H1 (cell line): ENCODE measurements around the gene NDUFV1. TPM values are rescaled to one million over a fixed set of nuclear protein-coding genes. Genes with fewer than 3 reads are reported as not detected.

Experiments
- CTCF ChIA-PET: fragments of 300-600 bp; sonication (Branson Sonifier 250); formaldehyde crosslinking; loops from one replicate; lab custom pipeline; 2021; ENCODE audit not compliant: partially characterized antibody; lab: Charles Lee
- POLR2A ChIA-PET: fragments of 300-600 bp; sonication (Branson Sonifier 250); formaldehyde crosslinking; loops from one replicate; lab custom pipeline; 2021; ENCODE audit warnings: inconsistent platforms; ENCODE audit not compliant: partially characterized antibody; lab: Charles Lee
- DNase-seq, 2 experiments: peaks; one replicate each; pipeline versions ENCODE4 v3.0.0 to v3.0.0-alpha.2; 2010 to 2022; ENCODE audit warnings: low spot score in 2 of 2, low read depth in 1 of 2, mixed read lengths in 1 of 2
- FAIRE-seq: peaks from 2 replicates; lab custom pipeline; 2011; peaks lifted over from hg19 to GRCh38; lab: Jason Lieb, UNC
- H2AFZ ChIP-seq: 2 replicates; pipeline ENCODE4 v1.8.1; 2012; ENCODE audit warnings: low read length, inconsistent platforms
- H2AK5ac ChIP-seq: 2 replicates; pipeline ENCODE4 v1.6.1; 2013; ENCODE audit warnings: low read depth, low read length
- H2BK120ac ChIP-seq: replicated peaks from 2 replicates; pipeline ENCODE3; 2013; ENCODE audit warnings: low read depth, low read length, inconsistent platforms
- H2BK12ac ChIP-seq: 2 replicates; pipeline ENCODE4 v1.6.1; 2013; ENCODE audit warnings: low read depth, low read length
- H2BK15ac ChIP-seq: 2 replicates; pipeline ENCODE4 v1.6.1; 2013; ENCODE audit warnings: low read length
- H2BK20ac ChIP-seq: 2 replicates; pipeline ENCODE4 v1.6.1; 2013; ENCODE audit warnings: low read length
- H2BK5ac ChIP-seq: 2 replicates; pipeline ENCODE4 v1.6.1; 2013; ENCODE audit warnings: low read depth, low read length
- H3K14ac ChIP-seq: 2 replicates; pipeline ENCODE4 v1.6.1; 2013; ENCODE audit warnings: inconsistent platforms; ENCODE audit not compliant: insufficient read length
- H3K18ac ChIP-seq: 2 replicates; pipeline ENCODE4 v1.6.1; 2013; ENCODE audit warnings: low read length; ENCODE audit errors: extremely low read depth
- H3K23ac ChIP-seq: 2 replicates; pipeline ENCODE4 v1.6.1; 2013; ENCODE audit warnings: inconsistent platforms; ENCODE audit not compliant: insufficient read length
- H3K23me2 ChIP-seq: 2 replicates; pipeline ENCODE4 v1.6.1; 2013; ENCODE audit warnings: low read depth, low read length
- H3K27ac ChIP-seq: 2 replicates; pipeline ENCODE4 v1.6.1; 2011; ENCODE audit warnings: low read depth, low read length, inconsistent platforms
- H3K27me3 ChIP-seq, 4 experiments: replicated peaks in 1 of 4; 1 replicate in 1 of 4; 2 replicates in 3 of 4; pipeline versions ENCODE4 v1.6.1 to v1.8.1; 2011 to 2013; ENCODE audit warnings: low read length in 3 of 4, mild to moderate bottlenecking in 3 of 4, inconsistent platforms in 2 of 4, mixed read lengths in 2 of 4, moderate library complexity in 1 of 4; ENCODE audit not compliant: control insufficient read depth in 3 of 4, insufficient read depth in 3 of 4; ENCODE audit errors: extremely low read depth in 1 of 4
- H3K36me3 ChIP-seq, 4 experiments: 2 replicates each; pipeline versions ENCODE4 v1.6.1 to v1.8.1; 2011 to 2013; ENCODE audit warnings: mild to moderate bottlenecking in 4 of 4, low read length in 3 of 4, moderate library complexity in 2 of 4, control low read depth in 1 of 4, inconsistent platforms in 1 of 4; ENCODE audit not compliant: insufficient read depth in 4 of 4, control insufficient read depth in 2 of 4
- H3K4ac ChIP-seq: replicated peaks from 2 replicates; pipeline ENCODE3; 2013; ENCODE audit warnings: low read length, low read depth, mixed read lengths, inconsistent platforms; ENCODE audit not compliant: insufficient read length
- H3K4me1 ChIP-seq, 4 experiments: replicated peaks in 1 of 4; 1 replicate in 1 of 4; 2 replicates in 3 of 4; pipeline versions ENCODE4 v1.6.1 to v1.8.1; 2011 to 2013; ENCODE audit warnings: low read length in 3 of 4, inconsistent platforms in 2 of 4, mixed read lengths in 1 of 4; ENCODE audit not compliant: insufficient read depth in 4 of 4, control insufficient read depth in 3 of 4
- H3K4me2 ChIP-seq, 2 experiments: 2 replicates each; pipeline versions ENCODE4 v1.6.1 to v1.8.1; 2011 to 2013; ENCODE audit warnings: low read depth in 2 of 2, low read length in 2 of 2, control low read depth in 1 of 2, inconsistent platforms in 1 of 2, mild to moderate bottlenecking in 1 of 2; ENCODE audit not compliant: insufficient read depth in 1 of 2
- H3K4me3 ChIP-seq, 4 experiments: fragments of 200-600, 300-600 bp in 1 of 4; sonication (generic), shearing (Covaris generic), sonication (Bioruptor Twin) in 1 of 4; 2 replicates each; pipeline versions ENCODE4 v1.5.1 to v1.8.1; 2011 to 2016; ENCODE audit warnings: low read length in 4 of 4, low read depth in 3 of 4, control low read depth in 2 of 4, inconsistent platforms in 2 of 4, mild to moderate bottlenecking in 2 of 4, mixed read lengths in 1 of 4, moderate library complexity in 1 of 4; ENCODE audit not compliant: insufficient read depth in 2 of 4; ENCODE audit errors: extremely low read depth in 1 of 4
- H3K56ac ChIP-seq: replicated peaks from 2 replicates; pipeline ENCODE3; 2013; ENCODE audit warnings: low read depth, mild to moderate bottlenecking, mixed read lengths, low read length, inconsistent platforms; ENCODE audit not compliant: insufficient read length
- H3K79me1 ChIP-seq: 2 replicates; pipeline ENCODE4 v1.6.1; 2013; ENCODE audit warnings: low read depth, low read length, control low read depth
- H3K79me2 ChIP-seq, 2 experiments: 2 replicates each; pipeline versions ENCODE4 v1.6.1 to v1.8.1; 2012 to 2013; ENCODE audit warnings: low read length in 2 of 2, mild to moderate bottlenecking in 2 of 2, inconsistent platforms in 1 of 2; ENCODE audit not compliant: insufficient read depth in 2 of 2, control insufficient read depth in 1 of 2
- H3K9ac ChIP-seq, 4 experiments: replicated peaks in 1 of 4; 1 replicate in 1 of 4; 2 replicates in 3 of 4; pipeline versions ENCODE4 v1.6.1 to v1.8.1; 2011 to 2013; ENCODE audit warnings: low read depth in 3 of 4, low read length in 3 of 4, control low read depth in 2 of 4, mild to moderate bottlenecking in 2 of 4, moderate library complexity in 2 of 4, inconsistent platforms in 1 of 4; ENCODE audit errors: extremely low read depth in 1 of 4
- H3K9me3 ChIP-seq, 2 experiments: 2 replicates each; pipeline versions ENCODE4 v1.6.1 to v1.8.1; 2012 to 2013; ENCODE audit warnings: mild to moderate bottlenecking in 2 of 2, moderate library complexity in 2 of 2, control low read depth in 1 of 2, inconsistent platforms in 1 of 2, low read depth in 1 of 2, low read length in 1 of 2, mixed read lengths in 1 of 2; ENCODE audit not compliant: insufficient read depth in 2 of 2
- H4K20me1 ChIP-seq, 2 experiments: replicated peaks in 1 of 2; 2 replicates each; pipeline versions ENCODE3 to v1.8.1; 2011 to 2013; ENCODE audit warnings: inconsistent platforms in 2 of 2, low read length in 2 of 2, mild to moderate bottlenecking in 1 of 2; ENCODE audit not compliant: insufficient read depth in 2 of 2, control insufficient read depth in 1 of 2
- H4K5ac ChIP-seq: 2 replicates; pipeline ENCODE4 v1.6.1; 2013; ENCODE audit warnings: low read length, low read depth, mixed read lengths, inconsistent platforms; ENCODE audit not compliant: insufficient read length
- H4K8ac ChIP-seq: 2 replicates; pipeline ENCODE4 v1.8.0; 2013; ENCODE audit warnings: mild to moderate bottlenecking, moderate library complexity, low read length, inconsistent platforms; ENCODE audit not compliant: insufficient read depth; ENCODE audit errors: extremely low read depth
- H4K91ac ChIP-seq: replicated peaks from 2 replicates; pipeline ENCODE3; 2013; ENCODE audit warnings: low read length, mixed read lengths, inconsistent platforms; ENCODE audit not compliant: insufficient read length
- WGBS, 2 experiments: shearing (Covaris generic) in 1 of 2; methylation state at CpG; one replicate each; pipeline versions ENCODE4 v1.1.6 to v1.1.7; 2013 to 2015; ENCODE audit warnings: low lambda C conversion rate in 2 of 2, mixed read lengths in 2 of 2, inconsistent platforms in 1 of 2, low coverage in 1 of 2, missing lambda C conversion rate in 1 of 2; ENCODE audit not compliant: insufficient replicate concordance in 2 of 2, insufficient coverage in 1 of 2, insufficient read length in 1 of 2; ENCODE audit errors: extremely low coverage in 1 of 2, missing lambda C conversion rate in 1 of 2; 5-methylcytosine and 5-hydroxymethylcytosine counted together
- polyA plus RNA-seq, 7 experiments: library from polyadenylated mRNA; depleted of rRNA in 3 of 7; stranded (reverse) in 5 of 7; unstranded in 2 of 7; fragments of >200 nt in 5 of 7; fragments of 200-250 nt in 2 of 7; gene quantifications; 1 replicate in 5 of 7; 2 replicates in 1 of 7; 4 replicates in 1 of 7; pipeline versions ENCODE4 v1.2.1 to v1.2.3, GENCODE V29; 2011 to 2013; ENCODE audit warnings: missing spikeins in 2 of 7, mixed read lengths in 2 of 7
- total RNA-seq: library from RNA; stranded (reverse); fragmentation: NEBNext Ultra II Directional; extraction: Animal tissue kit (Norgen Biotek cat#: 25700); gene quantifications from 2 replicates; pipeline ENCODE4 v1.2.1, GENCODE V29; 2021

The NDUFV1 gene
- total and polyA plus RNA-seq, 2 of the 8 experiments (the other 6 are each of a cell fraction or from before 2014, with no cell fraction given) = 125 to 131 TPM

DNA sequence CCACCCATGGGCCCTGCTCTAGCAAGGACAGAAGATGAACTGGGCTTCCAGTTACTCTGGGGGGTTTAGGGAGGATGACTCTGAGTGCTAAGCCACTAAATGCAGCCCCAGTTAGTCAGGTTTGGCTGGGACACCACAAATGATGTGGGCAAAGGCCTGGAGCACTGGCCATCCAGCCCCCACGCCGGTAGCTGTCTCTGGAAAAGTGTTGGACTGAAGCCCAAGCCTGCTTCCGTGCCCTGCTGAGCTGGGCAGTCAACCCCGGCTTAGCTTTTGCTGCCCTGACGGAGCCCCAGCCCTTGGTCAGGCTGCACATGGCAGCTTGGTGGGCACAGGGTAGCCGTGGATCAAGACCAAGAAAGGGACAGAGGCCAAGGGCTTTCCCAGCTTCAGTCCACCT, 28.8 kb upstream of the NDUFV1 start:
- Histone ChIP-seq H3K4me1 (peaks cover 5 to 13% (median 6%) of the 10 kb centered on the region in 4 experiments; a peak in 6 of 7 replicates), H2BK120ac (no peak overlapping the region)

More for the DNA sequence above, 28.8 kb upstream of the NDUFV1 start:
- peak overlapping the region; percentile 54 for H4K91ac ChIP-seq
- 0 out of 4 replicates have a peak, but pooled peaks cover 0 to 3% of the 10 kb centered on the region in 2 experiments for H3K79me2 ChIP-seq
- H3K27me3 ChIP-seq = peaks cover 0 to 2% (median 0%) of the 10 kb centered on the region in 4 experiments; a peak in 1 of 7 replicates
- WGBS, 2 experiments = 92% methylated on average over 6 of the region's 6 CpGs; no CpG with 5 or more reads in 1 of the 2 experiments
- no peaks in the 10 kb centered on the region for H4K20me1 ChIP-seq
- no peak overlapping the region for H2BK20ac ChIP-seq
- 0 out of 2 replicates have a peak, but pooled peaks cover 1% of the 10 kb centered on the region for H3K23me2 ChIP-seq
- no peak overlapping the region for H4K8ac ChIP-seq
- H2AK5ac ChIP-seq = no peak overlapping the region
- H3K56ac ChIP-seq = no peak overlapping the region
- H3K79me1 ChIP-seq = no peaks in the 10 kb centered on the region
- H3K4ac ChIP-seq = no peak overlapping the region
- H2AFZ ChIP-seq = no peak overlapping the region
- no peak overlapping the region for H3K23ac ChIP-seq
- no peaks in the 10 kb centered on the region for H3K36me3 ChIP-seq
- H3K9me3 ChIP-seq = no peaks in the 10 kb centered on the region
- H2BK12ac ChIP-seq = peak overlapping the region; percentile 43; the same call in 1 of the 2 replicates
- peak overlapping the region; percentile 53; the same call in 1 of the 2 replicates for H2BK15ac ChIP-seq
- no peak for FAIRE-seq
- no peak overlapping the region for H3K4me2 ChIP-seq
- H3K4me3 ChIP-seq = no peak overlapping the region
- no peak overlapping the region for H3K14ac ChIP-seq
- no peak for DNase-seq
- ChIA-PET POLR2A (interaction anchor here (0.8 to 5.0 kb wide), 7 partner anchors 9 to 188 kb away, joined by 3 to 21 read pairs (median 5); no protein-coding TSS in a partner anchor), CTCF (interaction anchor here (0.6 to 10.9 kb wide), 13 partner anchors 15 to 85 kb away, joined by 3 to 97 read pairs (median 7); partner anchors contain the start of genes NUDT8 and TBX10)
- no peak overlapping the region for H3K9ac ChIP-seq
- no peak overlapping the region for H2BK5ac ChIP-seq
- no peak overlapping the region for H4K5ac ChIP-seq
- no peak overlapping the region for H3K18ac ChIP-seq
- H3K27ac ChIP-seq = no peak overlapping the region
